Transverse colon (tissue), 4 donors: ENCODE measurements around the gene HDAC4. TPM values are rescaled to one million over a fixed set of nuclear protein-coding genes. Genes with fewer than 3 reads are reported as not detected.

Experiments
- DNase-seq: peaks from one replicate; pipeline ENCODE4 v3.0.0-alpha.2; 2019
- H3K27ac ChIP-seq, 4 donors: fragments of 200-600 bp; sonication (generic); 2 replicates each; pipeline ENCODE4 v1.5.1; 2016 to 2018; ENCODE audit warnings: inconsistent platforms in 4 of 4
- H3K27me3 ChIP-seq: fragments of 200-600 bp; sonication (generic); 2 replicates; pipeline ENCODE4 v1.5.1; 2017; ENCODE audit warnings: inconsistent platforms
- H3K36me3 ChIP-seq, 4 donors: fragments of 200-600 bp; sonication (generic); 2 replicates each; pipeline ENCODE4 v1.5.1; 2017 to 2019; ENCODE audit warnings: inconsistent platforms in 4 of 4
- H3K4me1 ChIP-seq, 4 donors: fragments of 200-600 bp; sonication (generic); 2 replicates each; pipeline ENCODE4 v1.5.1; 2017 to 2020; ENCODE audit warnings: inconsistent platforms in 4 of 4
- H3K4me3 ChIP-seq, 4 donors: fragments of 200-600 bp; sonication (generic); 1 replicate in 1 of 4; 2 replicates in 3 of 4; pipeline versions ENCODE4 v1.5.1 to v1.6.1; 2017 to 2019; ENCODE audit warnings: inconsistent platforms in 4 of 4
- H3K9me3 ChIP-seq, 2 donors: fragments of 200-600 bp; sonication (generic); 2 replicates each; pipeline ENCODE4 v1.5.1; 2017 to 2019; ENCODE audit warnings: inconsistent platforms in 2 of 2
- CTCF ChIP-seq, 5 experiments: fragments of 200-600 bp in 3 of 5; fragments of 450-650 bp in 2 of 5; sonication (generic) in 3 of 5; IDR thresholded peaks; 1 replicate in 2 of 5; 2 replicates in 3 of 5; pipeline ENCODE4 v1.5.1; 2016 to 2017; ENCODE audit warnings: antibody characterized with exemption in 5 of 5, inconsistent platforms in 3 of 5, mild to moderate bottlenecking in 2 of 5, moderate library complexity in 1 of 5
- EP300 ChIP-seq: sonication (generic); formaldehyde crosslinking; IDR thresholded peaks from one replicate; pipeline ENCODE4 v1.6.1; 2017; ENCODE audit warnings: antibody characterized with exemption, low read depth
- POLR2A ChIP-seq: fragments of 450-650 bp; IDR thresholded peaks from one replicate; pipeline ENCODE4 v1.6.1; 2016; ENCODE audit warnings: antibody characterized with exemption, mild to moderate bottlenecking, moderate library complexity
- POLR2AphosphoS5 ChIP-seq, 3 donors: sonication (generic); formaldehyde crosslinking; IDR thresholded peaks; one replicate each; pipeline ENCODE4 v1.6.1; 2016; ENCODE audit warnings: antibody characterized with exemption in 3 of 3
- WGBS, 2 donors: methylation state at CpG; one replicate each; pipeline ENCODE4 v1.1.5; 2018; ENCODE audit warnings: low coverage in 1 of 2; 5-methylcytosine and 5-hydroxymethylcytosine counted together
- in situ Hi-C, 4 donors: fragments of 200-750 bp; cut with MboI; loops; one replicate each; pipeline versions ENCODE4 v1.15.0 to v1.15.1; 2017; ENCODE audit warnings: low sequenced_read_pairs in 3 of 4, low pct_ligation_motif_present in 1 of 4, low pct_unique_long_range_greater_than_20kb in 1 of 4
- intact Hi-C: fragments of 100-400 bp; cut with DNase I; formaldehyde crosslinking; loops from one replicate; pipeline ENCODE4 v1.15.1; 2023; ENCODE audit warnings: low total_unique reads
- total RNA-seq, 4 donors: library from RNA; depleted of rRNA; stranded (reverse); fragments of >200 nt; gene quantifications; one replicate each; pipeline ENCODE4 v1.1.0, GENCODE V29; 2016

HDAC4 gene
- total RNA-seq, 4 donors from 2014 or later: 33.9 to 192 (median 112) TPM

- H3K27ac ChIP-seq: peak overlapping the region; percentile 74 to 90 (median 82)
- peak; percentile 65 for DNase-seq
- H3K4me1 ChIP-seq: peaks cover 32 to 49% (median 40%) of the 10 kb centered on the region in 4 donors
- in situ Hi-C loops: no loop called here
- intact Hi-C loops: loop anchor here (5.0 kb wide), 1 partner anchor 34 kb away; no protein-coding TSS in a partner anchor
- TF ChIP-seq CTCF (IDR thresholded peaks at IDR 0.05): no peak
- TF ChIP-seq POLR2AphosphoS5 (IDR thresholded peaks at IDR 0.05): peak; percentile 68 to 74 (median 69)
- peak; percentile 97 for TF ChIP-seq EP300
- peak; percentile 33 for TF ChIP-seq POLR2A
- no peaks in the 10 kb centered on the region for H3K9me3 ChIP-seq
- H3K4me3 ChIP-seq: no peak overlapping the region
- H3K27me3 ChIP-seq: no peaks in the 10 kb centered on the region
- WGBS, 2 donors: 20 to 67% methylated on average over 2 to 19 of the region's 19 CpGs
- H3K36me3 ChIP-seq: no peaks in the 10 kb centered on the region
Observed at GRCh38 chr2:239328351-239329191, 72.2 kb downstream of the HDAC4 start.

GRCh38 chr2:239327536-239328350, 73.1 kb downstream of the HDAC4 start:
- DNase-seq: no peak
- intact Hi-C loops (loop anchor here (5.0 kb wide), 1 partner anchor 35 kb away; no protein-coding TSS in a partner anchor), in situ Hi-C loops (no loop called here)
- Histone ChIP-seq H3K4me3 (no peak overlapping the region), H3K27ac (peak overlapping the region; percentile 74 to 90 (median 82)), H3K9me3 (no peaks in the 10 kb centered on the region), H3K4me1 (peaks cover 38 to 58% (median 48%) of the 10 kb centered on the region in 4 donors), H3K27me3 (no peaks in the 10 kb centered on the region), H3K36me3 (no peaks in the 10 kb centered on the region)
- no peak for TF ChIP-seq POLR2A
- TF ChIP-seq EP300: no peak
- no peak for TF ChIP-seq POLR2AphosphoS5 (IDR thresholded peaks at IDR 0.05)
- TF ChIP-seq CTCF (IDR thresholded peaks at IDR 0.05): no peak
- 76% methylated on average over 13 of the region's 13 CpGs; no CpG with 5 or more reads in 1 of the 2 donors for WGBS, 2 donors

- WGBS, 2 donors: 42% methylated on average over 15 of the region's 16 CpGs; no CpG with 5 or more reads in 1 of the 2 donors
- Histone ChIP-seq H3K27me3 (no peaks in the 10 kb centered on the region), H3K4me3 (peak overlapping the region in 1 of 4 donors; percentile 5), H3K9me3 (no peaks in the 10 kb centered on the region), H3K36me3 (no peaks in the 10 kb centered on the region), H3K27ac (peak overlapping the region; percentile 74 to 90 (median 82)), H3K4me1 (peaks cover 44 to 61% (median 53%) of the 10 kb centered on the region in 4 donors)
- TF ChIP-seq POLR2AphosphoS5 (IDR thresholded peaks at IDR 0.05) (no peak), EP300 (no peak), CTCF (IDR thresholded peaks at IDR 0.05) (no peak), POLR2A (no peak)
- intact Hi-C loops: loop anchor here (5.0 kb wide), 1 partner anchor 35 kb away; no protein-coding TSS in a partner anchor
- no peak for DNase-seq
- in situ Hi-C loops: no loop called here
Observed at GRCh38 chr2:239326831-239327535, 73.8 kb downstream of the HDAC4 start.
